ENCODE measurements around the gene POU2F3. TPM values are rescaled to one million over a fixed set of nuclear protein-coding genes. Genes with fewer than 3 reads are reported as not detected.
A peak's percentile ranks its signal among the peaks of the same experiment; 100 is the strongest.

Gene POU2F3
- polyA plus RNA-seq, 1 donor, result 1.5 TPM

- peak within 1 kb of the TSS; percentile 97 for H3K27ac ChIP-seq (ENCODE audit: low read length)
- H3K36me3 ChIP-seq (ENCODE audit: control insufficient read depth, insufficient read depth, low read length), result peaks cover 27% of the 10 kb centered on the region
- DNase-seq, result peak; percentile 79 to 92
- H3K27me3 ChIP-seq (ENCODE audit: control insufficient read depth, insufficient read depth, low read length), result no peaks in the 10 kb centered on the region
- peak within 1 kb of the TSS; percentile 89 for H3K4me3 ChIP-seq (ENCODE audit: low read length)
- H3K9me3 ChIP-seq (ENCODE audit: control insufficient read depth, low read depth, low read length), result no peaks in the 10 kb centered on the region
- peaks cover 37% of the 10 kb centered on the region for H3K4me1 ChIP-seq (ENCODE audit: control insufficient read depth, insufficient read depth, low read length)
- WGBS (ENCODE audit: insufficient coverage, low lambda C conversion rate), result no CpG with 5 or more reads among the region's 108 CpGs
Measured at GRCh38 chr11:120210626-120211521, 29.1 kb upstream of the POU2F3 start, which contains the start of gene OAF. OAF (plus strand) TSS chr11:120211032; CDS start chr11:120211280, 248 bp downstream.

- Histone ChIP-seq H3K36me3 (ENCODE audit: control insufficient read depth, insufficient read depth, low read length) (peaks cover 34% of the 10 kb centered on the region), H3K4me1 (ENCODE audit: control insufficient read depth, insufficient read depth, low read length) (peaks cover 38% of the 10 kb centered on the region), H3K27me3 (ENCODE audit: control insufficient read depth, insufficient read depth, low read length) (no peaks in the 10 kb centered on the region), H3K4me3 (ENCODE audit: low read length) (peak overlapping the region; percentile 89), H3K27ac (ENCODE audit: low read length) (peak overlapping the region; percentile 97), H3K9me3 (ENCODE audit: control insufficient read depth, low read depth, low read length) (no peaks in the 10 kb centered on the region)
- DNase-seq, result peak in 1 of 2 donors; percentile 54
- WGBS (ENCODE audit: insufficient coverage, low lambda C conversion rate), result 20% methylated on average over 2 of the region's 18 CpGs
Measured at GRCh38 chr11:120211522-120212258, 28.2 kb upstream of the POU2F3 start.

- no CpG with 5 or more reads among the region's 13 CpGs for WGBS (ENCODE audit: insufficient coverage, low lambda C conversion rate)
Measured at GRCh38 chr11:120212259-120212878, 27.6 kb upstream of the POU2F3 start.

GRCh38 chr11:120212926-120213325 is 27.0 kb upstream of the POU2F3 start:
- peak overlapping the region; percentile 97 for H3K27ac ChIP-seq (ENCODE audit: low read length)
- peaks cover 46% of the 10 kb centered on the region for H3K4me1 ChIP-seq (ENCODE audit: control insufficient read depth, insufficient read depth, low read length)
- H3K9me3 ChIP-seq (ENCODE audit: control insufficient read depth, low read depth, low read length), result no peaks in the 10 kb centered on the region
- H3K27me3 ChIP-seq (ENCODE audit: control insufficient read depth, insufficient read depth, low read length), result no peaks in the 10 kb centered on the region
- DNase-seq, result peak in 1 of 2 donors; percentile 84
- H3K36me3 ChIP-seq (ENCODE audit: control insufficient read depth, insufficient read depth, low read length), result peaks cover 42% of the 10 kb centered on the region
- peak overlapping the region; percentile 89 for H3K4me3 ChIP-seq (ENCODE audit: low read length)
- WGBS (ENCODE audit: insufficient coverage, low lambda C conversion rate), result no CpG with 5 or more reads among the region's 2 CpGs

More at GRCh38 chr11:120212259-120212878, 27.6 kb upstream of the POU2F3 start:
- Histone ChIP-seq H3K9me3 (ENCODE audit: control insufficient read depth, low read depth, low read length) (no peaks in the 10 kb centered on the region), H3K4me1 (ENCODE audit: control insufficient read depth, insufficient read depth, low read length) (peaks cover 41% of the 10 kb centered on the region), H3K27ac (ENCODE audit: low read length) (peak overlapping the region; percentile 97), H3K27me3 (ENCODE audit: control insufficient read depth, insufficient read depth, low read length) (no peaks in the 10 kb centered on the region), H3K36me3 (ENCODE audit: control insufficient read depth, insufficient read depth, low read length) (peaks cover 38% of the 10 kb centered on the region), H3K4me3 (ENCODE audit: low read length) (peak overlapping the region; percentile 89)
- peak in 1 of 2 donors; percentile 57 for DNase-seq

GRCh38 chr11:120214581-120214980 is 25.4 kb upstream of the POU2F3 start:
- Histone ChIP-seq H3K36me3 (ENCODE audit: control insufficient read depth, insufficient read depth, low read length) (peaks cover 51% of the 10 kb centered on the region), H3K4me3 (ENCODE audit: low read length) (no peak overlapping the region), H3K9me3 (ENCODE audit: control insufficient read depth, low read depth, low read length) (no peaks in the 10 kb centered on the region), H3K4me1 (ENCODE audit: control insufficient read depth, insufficient read depth, low read length) (peaks cover 57% of the 10 kb centered on the region), H3K27ac (ENCODE audit: low read length) (no peak overlapping the region), H3K27me3 (ENCODE audit: control insufficient read depth, insufficient read depth, low read length) (no peaks in the 10 kb centered on the region)
- no CpG with 5 or more reads among the region's 7 CpGs for WGBS (ENCODE audit: insufficient coverage, low lambda C conversion rate)
- no peak for DNase-seq

GRCh38 chr11:120215634-120216033 is 24.3 kb upstream of the POU2F3 start:
- no CpG with 5 or more reads among the region's 5 CpGs for WGBS (ENCODE audit: insufficient coverage, low lambda C conversion rate)
- Histone ChIP-seq H3K27me3 (ENCODE audit: control insufficient read depth, insufficient read depth, low read length) (no peaks in the 10 kb centered on the region), H3K9me3 (ENCODE audit: control insufficient read depth, low read depth, low read length) (no peaks in the 10 kb centered on the region), H3K4me3 (ENCODE audit: low read length) (no peak overlapping the region), H3K27ac (ENCODE audit: low read length) (peak overlapping the region; percentile 21), H3K4me1 (ENCODE audit: control insufficient read depth, insufficient read depth, low read length) (peaks cover 59% of the 10 kb centered on the region), H3K36me3 (ENCODE audit: control insufficient read depth, insufficient read depth, low read length) (peaks cover 61% of the 10 kb centered on the region)
- DNase-seq, result peak in 1 of 2 donors; percentile 39

- Histone ChIP-seq H3K27me3 (ENCODE audit: control insufficient read depth, insufficient read depth, low read length) (no peaks in the 10 kb centered on the region), H3K4me3 (ENCODE audit: low read length) (no peak overlapping the region), H3K36me3 (ENCODE audit: control insufficient read depth, insufficient read depth, low read length) (peaks cover 63% of the 10 kb centered on the region), H3K4me1 (ENCODE audit: control insufficient read depth, insufficient read depth, low read length) (peaks cover 66% of the 10 kb centered on the region), H3K27ac (ENCODE audit: low read length) (peak overlapping the region; percentile 21), H3K9me3 (ENCODE audit: control insufficient read depth, low read depth, low read length) (no peaks in the 10 kb centered on the region)
- no CpG with 5 or more reads among the region's 8 CpGs for WGBS (ENCODE audit: insufficient coverage, low lambda C conversion rate)
- no peak for DNase-seq
Measured at GRCh38 chr11:120216426-120217102, 23.4 kb upstream of the POU2F3 start.

GRCh38 chr11:120217526-120217925 is 22.4 kb upstream of the POU2F3 start:
- Histone ChIP-seq H3K9me3 (ENCODE audit: control insufficient read depth, low read depth, low read length) (no peaks in the 10 kb centered on the region), H3K27ac (ENCODE audit: low read length) (peak overlapping the region; percentile 23), H3K4me1 (ENCODE audit: control insufficient read depth, insufficient read depth, low read length) (peaks cover 71% of the 10 kb centered on the region), H3K36me3 (ENCODE audit: control insufficient read depth, insufficient read depth, low read length) (peaks cover 68% of the 10 kb centered on the region), H3K27me3 (ENCODE audit: control insufficient read depth, insufficient read depth, low read length) (no peaks in the 10 kb centered on the region), H3K4me3 (ENCODE audit: low read length) (no peak overlapping the region)
- DNase-seq, result no peak
- WGBS (ENCODE audit: insufficient coverage, low lambda C conversion rate), result no CpG with 5 or more reads among the region's 12 CpGs

GRCh38 chr11:120217941-120218694 is 21.8 kb upstream of the POU2F3 start:
- Histone ChIP-seq H3K36me3 (ENCODE audit: control insufficient read depth, insufficient read depth, low read length) (peaks cover 71% of the 10 kb centered on the region), H3K27ac (ENCODE audit: low read length) (peak overlapping the region; percentile 23), H3K4me3 (ENCODE audit: low read length) (no peak overlapping the region), H3K9me3 (ENCODE audit: control insufficient read depth, low read depth, low read length) (no peaks in the 10 kb centered on the region), H3K27me3 (ENCODE audit: control insufficient read depth, insufficient read depth, low read length) (no peaks in the 10 kb centered on the region), H3K4me1 (ENCODE audit: control insufficient read depth, insufficient read depth, low read length) (peaks cover 70% of the 10 kb centered on the region)
- WGBS (ENCODE audit: insufficient coverage, low lambda C conversion rate), result no CpG with 5 or more reads among the region's 12 CpGs
- DNase-seq, result no peak

Measured in large intestine (tissue), 3 donors.